HepG2 (cell line): ENCODE results near the gene TNNI2. TPM values are rescaled to one million over a fixed set of nuclear protein-coding genes. Genes with fewer than 3 reads are reported as not detected.

Experiments
- CSRNP1 ChIP-seq: sonication (generic); formaldehyde crosslinking; IDR thresholded peaks from 2 replicates; pipeline ENCODE4 v1.8.1; 2023; ENCODE audit warnings: mild to moderate bottlenecking, missing genetic modification reagents
- FOXP4 ChIP-seq: sonication (generic); formaldehyde crosslinking; IDR thresholded peaks from 2 replicates; pipeline ENCODE4 v1.4.0; 2020; ENCODE audit warnings: missing genetic modification reagents
- NRL ChIP-seq: sonication (generic); formaldehyde crosslinking; IDR thresholded peaks from 2 replicates; pipeline ENCODE4 v1.5.0; 2020; ENCODE audit warnings: missing genetic modification reagents, mild to moderate bottlenecking, moderate library complexity, borderline replicate concordance
- TOPORS ChIP-seq: sonication (generic); formaldehyde crosslinking; IDR thresholded peaks from 2 replicates; pipeline ENCODE4 v1.8.0; 2023; ENCODE audit warnings: mild to moderate bottlenecking, missing genetic modification reagents
- TP53 ChIP-seq: sonication (generic); formaldehyde crosslinking; conservative IDR thresholded peaks from 2 replicates; pipeline ENCODE4 v1.4.0; 2020; ENCODE audit warnings: missing genetic modification reagents
- ZEB1 ChIP-seq: IDR thresholded peaks from 2 replicates; pipeline ENCODE4 v1.6.1; 2012; ENCODE audit warnings: mild to moderate bottlenecking, low read depth, inconsistent platforms; ENCODE audit not compliant: insufficient replicate concordance
- polyA plus RNA-seq, 8 experiments: library from polyadenylated mRNA; depleted of rRNA in 3 of 8; stranded (reverse) in 7 of 8; unstranded in 1 of 8; fragments of >200 nt; fragmentation: Illumina TruSeq in 4 of 8; extraction: Trizol in 4 of 8; gene quantifications; 2 replicates each; pipeline versions ENCODE4 v1.2.1 to v1.2.3, GENCODE V29; 2011 to 2016; ENCODE audit warnings: low read depth in 4 of 8, missing spikeins in 1 of 8, mixed read lengths in 1 of 8; ENCODE audit not compliant: insufficient read depth in 1 of 8
- total RNA-seq, 5 experiments: library from RNA; depleted of rRNA; stranded (reverse); fragments of >200 nt; fragmentation: Illumina TruSeq; extraction: Trizol; gene quantifications; 2 replicates each; pipeline ENCODE4 v1.2.3, GENCODE V29; 2016; ENCODE audit warnings: low read depth in 1 of 5
- TF ChIP-seq, protein P1 (sequence below): sonication (generic); formaldehyde crosslinking; IDR thresholded peaks from 2 replicates; pipeline ENCODE4 v1.8.1; 2022; ENCODE audit warnings: low read depth, mild to moderate bottlenecking, missing genetic modification reagents

The TNNI2 gene
- total and polyA plus RNA-seq, 2 of the 13 experiments (the other 11 are each of a cell fraction or from before 2014, with no cell fraction given), result 7.2 to 12.0 TPM

GRCh38 chr11:1843098-1843473, 4.3 kb downstream of the TNNI2 start (continued):
- TF ChIP-seq, protein P1, sequence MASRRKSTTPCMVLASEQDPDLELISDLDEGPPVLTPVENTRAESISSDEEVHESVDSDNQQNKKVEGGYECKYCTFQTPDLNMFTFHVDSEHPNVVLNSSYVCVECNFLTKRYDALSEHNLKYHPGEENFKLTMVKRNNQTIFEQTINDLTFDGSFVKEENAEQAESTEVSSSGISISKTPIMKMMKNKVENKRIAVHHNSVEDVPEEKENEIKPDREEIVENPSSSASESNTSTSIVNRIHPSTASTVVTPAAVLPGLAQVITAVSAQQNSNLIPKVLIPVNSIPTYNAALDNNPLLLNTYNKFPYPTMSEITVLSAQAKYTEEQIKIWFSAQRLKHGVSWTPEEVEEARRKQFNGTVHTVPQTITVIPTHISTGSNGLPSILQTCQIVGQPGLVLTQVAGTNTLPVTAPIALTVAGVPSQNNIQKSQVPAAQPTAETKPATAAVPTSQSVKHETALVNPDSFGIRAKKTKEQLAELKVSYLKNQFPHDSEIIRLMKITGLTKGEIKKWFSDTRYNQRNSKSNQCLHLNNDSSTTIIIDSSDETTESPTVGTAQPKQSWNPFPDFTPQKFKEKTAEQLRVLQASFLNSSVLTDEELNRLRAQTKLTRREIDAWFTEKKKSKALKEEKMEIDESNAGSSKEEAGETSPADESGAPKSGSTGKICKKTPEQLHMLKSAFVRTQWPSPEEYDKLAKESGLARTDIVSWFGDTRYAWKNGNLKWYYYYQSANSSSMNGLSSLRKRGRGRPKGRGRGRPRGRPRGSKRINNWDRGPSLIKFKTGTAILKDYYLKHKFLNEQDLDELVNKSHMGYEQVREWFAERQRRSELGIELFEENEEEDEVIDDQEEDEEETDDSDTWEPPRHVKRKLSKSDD (CRISPR knock-in tag), result no peak
- TF ChIP-seq TOPORS (CRISPR knock-in tag) (peak; percentile 15; the same call in 1 of the 2 replicates), NRL (CRISPR knock-in tag) (no peak), FOXP4 (CRISPR knock-in tag) (no peak), ZEB1 (no peak), CSRNP1 (0 out of 2 replicates have a peak, but pooled peaks have one; percentile 19), TP53 (CRISPR knock-in tag) (no peak)
